ENCODE measurements around the gene GPR78. TPM values are rescaled to one million over a fixed set of nuclear protein-coding genes. Genes with fewer than 3 reads are reported as not detected.

GPR78 gene
- polyA plus RNA-seq, 1 donor (not counting 4 experiments of a cell fraction or from before 2014, with no cell fraction given): not detected

DNA sequence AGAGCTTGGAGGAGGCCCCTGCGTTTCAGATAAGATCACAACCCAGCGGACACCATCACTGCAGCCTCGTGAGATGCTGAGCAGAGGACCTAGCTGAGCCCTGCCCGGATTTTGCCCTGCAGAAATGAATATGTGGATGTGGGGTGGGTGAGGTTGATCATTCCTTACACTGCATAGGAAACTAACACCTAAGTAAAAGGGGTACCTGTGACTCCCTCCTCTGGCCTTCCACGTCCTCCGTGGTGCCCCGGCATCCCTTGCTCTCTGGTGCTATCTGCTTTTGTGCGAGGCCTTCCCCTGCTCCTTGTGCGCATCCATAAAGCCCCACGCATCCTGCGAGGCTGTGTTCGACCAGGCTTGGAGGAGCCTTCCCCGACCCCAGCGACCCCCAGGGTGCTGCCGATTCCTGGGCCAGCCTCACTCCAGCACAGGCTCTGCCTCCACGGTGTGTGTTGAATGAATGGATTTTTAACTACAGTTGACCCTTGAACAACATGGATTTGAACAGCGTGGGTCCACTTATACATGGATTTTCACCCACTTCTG lies 25.6 kb upstream of the GPR78 start:
- TF ChIP-seq EZH2 (IDR thresholded peaks at IDR 0.05; ENCODE audit: low read length) (no peak), CTCF (optimal IDR thresholded peaks at IDR 0.05 in 1 of 3, IDR thresholded peaks at IDR 0.05 in 1 of 3, conservative IDR thresholded peaks at IDR 0.05 in 1 of 3; ENCODE audit: extremely low read depth in 1 of 3, insufficient read depth in 2 of 3, low read length in 3 of 3) (no peak)
- no peaks in the 10 kb centered on the region for H3K36me3 ChIP-seq (ENCODE audit: control insufficient read depth in 2 of 2, extremely low read depth in 1 of 2, insufficient read depth in 2 of 2, low read length in 2 of 2)
- DNase-seq (ENCODE audit: low read depth, low spot score) (no peak), FAIRE-seq (no peak)
- no peaks in the 10 kb centered on the region for H3K9me3 ChIP-seq (ENCODE audit: control insufficient read depth, low read depth, low read length)
- H3K4me1 ChIP-seq (ENCODE audit: control insufficient read depth, extremely low read depth, insufficient read depth, low read length): no peaks in the 10 kb centered on the region
- peaks cover 9% of the 10 kb centered on the region for H3K27me3 ChIP-seq (ENCODE audit: control insufficient read depth, extremely low read depth, insufficient read depth, low read length)
- no peaks in the 10 kb centered on the region for H3K9me1 ChIP-seq (ENCODE audit: control insufficient read depth, extremely low read depth, insufficient read depth, low read length)
- no peak overlapping the region for H2AFZ ChIP-seq (ENCODE audit: control insufficient read depth, low read length)
- no peaks in the 10 kb centered on the region for H4K20me1 ChIP-seq (ENCODE audit: control insufficient read depth, extremely low read depth, insufficient read depth, low read length)
- H3K79me2 ChIP-seq (ENCODE audit: control insufficient read depth, insufficient read depth, low read length): no peaks in the 10 kb centered on the region
- H3K4me2 ChIP-seq (ENCODE audit: control insufficient read depth, extremely low read depth, insufficient read depth, low read depth, low read length): no peak overlapping the region
- H3K4me3 ChIP-seq (ENCODE audit: control insufficient read depth in 2 of 3, extremely low read depth in 1 of 3, insufficient read depth in 2 of 3, low read depth in 1 of 3, low read length in 3 of 3): no peak overlapping the region
- dilution Hi-C loops (cut with MboI; ENCODE audit: extremely low pct_ligation_motif_present, low sequenced_read_pairs): no loop called here
- H3K27ac ChIP-seq (ENCODE audit: control insufficient read depth, insufficient read depth, low read length): no peak overlapping the region
- no peak overlapping the region for H3K9ac ChIP-seq (ENCODE audit: control insufficient read depth, extremely low read depth, insufficient read depth, low read length)

- no peak for DNase-seq (ENCODE audit: low read depth, low spot score)
- FAIRE-seq: no peak
- dilution Hi-C loops (cut with MboI; ENCODE audit: extremely low pct_ligation_motif_present, low sequenced_read_pairs): no loop called here
These were observed 24.5 kb upstream of the GPR78 start for GRCh38 chr4:8555716-8556115.

More at GRCh38 chr4:8555716-8556115, 24.5 kb upstream of the GPR78 start:
- Histone ChIP-seq H3K9me1 (ENCODE audit: control insufficient read depth, extremely low read depth, insufficient read depth, low read length) (no peaks in the 10 kb centered on the region), H3K4me1 (ENCODE audit: control insufficient read depth, extremely low read depth, insufficient read depth, low read length) (no peaks in the 10 kb centered on the region), H2AFZ (ENCODE audit: control insufficient read depth, low read length) (no peak overlapping the region), H3K4me3 (ENCODE audit: control insufficient read depth in 2 of 3, extremely low read depth in 1 of 3, insufficient read depth in 2 of 3, low read depth in 1 of 3, low read length in 3 of 3) (no peak overlapping the region), H3K27me3 (ENCODE audit: control insufficient read depth, extremely low read depth, insufficient read depth, low read length) (peaks cover 9% of the 10 kb centered on the region), H3K9ac (ENCODE audit: control insufficient read depth, extremely low read depth, insufficient read depth, low read length) (no peak overlapping the region), H3K36me3 (ENCODE audit: control insufficient read depth in 2 of 2, extremely low read depth in 1 of 2, insufficient read depth in 2 of 2, low read length in 2 of 2) (no peaks in the 10 kb centered on the region), H3K4me2 (ENCODE audit: control insufficient read depth, extremely low read depth, insufficient read depth, low read depth, low read length) (no peak overlapping the region), H4K20me1 (ENCODE audit: control insufficient read depth, extremely low read depth, insufficient read depth, low read length) (no peaks in the 10 kb centered on the region), H3K9me3 (ENCODE audit: control insufficient read depth, low read depth, low read length) (no peaks in the 10 kb centered on the region), H3K79me2 (ENCODE audit: control insufficient read depth, insufficient read depth, low read length) (no peaks in the 10 kb centered on the region), H3K27ac (ENCODE audit: control insufficient read depth, insufficient read depth, low read length) (no peak overlapping the region)
- TF ChIP-seq EZH2 (IDR thresholded peaks at IDR 0.05; ENCODE audit: low read length) (no peak), CTCF (optimal IDR thresholded peaks at IDR 0.05 in 1 of 3, IDR thresholded peaks at IDR 0.05 in 1 of 3, conservative IDR thresholded peaks at IDR 0.05 in 1 of 3; ENCODE audit: extremely low read depth in 1 of 3, insufficient read depth in 2 of 3, low read length in 3 of 3) (no peak)
